GM21447 (cell line): ENCODE data around the gene AKAP6.
"Not testable (repeated sequence)": the region's sequence is repeated elsewhere in the genome, so short reads cannot be mapped to it uniquely, and the experiment has no call there.

Experiments used
- ATAC-seq: cut with Tn5 transposase; IDR thresholded peaks from one replicate; pipeline ENCODE4 v1.9.1; 2021; ENCODE audit not compliant: unreplicated experiment

Gene AKAP6

DNA sequence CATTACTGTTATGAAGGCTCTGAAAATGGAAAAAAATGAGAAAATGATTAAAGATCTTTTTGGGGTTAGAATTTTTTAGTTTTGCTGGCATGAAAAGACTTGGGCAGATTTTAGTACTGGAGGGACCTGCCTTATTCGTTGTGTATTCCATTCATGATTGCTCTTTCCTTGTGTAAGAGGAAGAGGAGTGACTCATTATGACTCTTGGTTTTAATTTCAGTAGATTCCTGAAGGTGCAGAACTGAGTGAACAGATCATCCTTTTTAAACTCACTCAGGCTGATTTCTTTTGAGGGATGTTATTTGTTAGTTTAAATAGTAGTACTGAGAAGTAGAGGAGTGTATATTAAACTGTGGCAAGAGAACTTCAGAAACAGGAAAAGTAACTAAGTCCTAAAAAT, 41.6 kb downstream of the AKAP6 start:
- no peak for ATAC-seq

DNA sequence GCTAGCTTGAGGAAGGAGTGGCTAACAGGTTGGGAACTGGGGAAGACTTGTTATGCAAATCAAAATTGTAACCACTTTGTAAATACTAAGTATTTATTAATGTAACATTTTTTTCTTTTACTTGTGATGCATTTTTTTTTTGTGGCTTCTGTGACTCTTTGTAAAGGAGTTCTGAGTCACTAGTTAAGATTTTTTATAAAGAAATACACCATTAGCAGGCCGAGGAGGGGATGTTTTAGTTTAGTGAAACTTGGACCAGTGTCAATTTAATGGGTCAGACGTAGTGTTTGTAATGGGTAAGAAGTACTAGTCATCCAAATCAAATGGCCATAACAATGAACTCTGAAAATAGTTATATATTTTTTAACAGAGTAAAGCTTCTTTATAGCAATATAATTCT, 43.1 kb downstream of the AKAP6 start:
- no peak for ATAC-seq

DNA sequence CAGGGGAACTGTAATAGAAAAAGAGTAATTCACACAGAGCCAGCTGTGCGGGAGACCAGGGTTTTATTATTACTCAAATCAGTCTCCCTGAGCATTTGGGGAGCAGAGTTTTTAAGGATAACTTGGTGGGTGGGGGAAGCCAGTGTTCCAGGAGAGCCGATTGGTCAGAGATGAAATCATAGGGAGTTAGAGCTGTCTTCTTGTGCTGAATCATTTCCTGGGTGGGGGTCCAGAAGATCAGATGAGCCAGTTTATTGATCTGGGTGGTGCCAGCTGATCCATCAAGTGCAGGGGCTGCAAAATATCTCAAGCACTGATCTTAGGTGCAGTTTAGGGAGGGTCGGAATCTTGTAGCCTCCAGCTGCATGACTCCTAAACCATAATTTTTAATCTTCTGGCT, 44.1 kb downstream of the AKAP6 start:
- not testable (repeated sequence) for ATAC-seq

DNA sequence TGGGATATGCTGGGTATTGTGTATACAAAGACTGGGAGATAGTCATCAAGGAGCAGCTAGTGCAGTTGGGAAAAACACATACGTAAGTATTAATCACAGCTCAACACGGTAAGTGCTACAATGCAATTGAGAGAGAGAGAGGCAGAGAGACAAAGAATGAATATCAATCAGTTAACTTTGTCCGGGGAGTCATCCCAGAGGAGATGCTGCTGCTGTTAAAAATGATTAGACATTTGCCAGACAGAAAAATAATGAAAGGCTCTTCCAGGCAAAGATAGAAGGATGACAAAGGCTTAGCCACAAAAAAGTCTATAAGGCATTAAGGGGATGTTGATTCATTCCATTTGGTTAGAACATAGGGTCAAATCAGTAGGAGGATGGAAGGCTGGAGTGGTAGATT, 45.1 kb downstream of the AKAP6 start:
- no peak for ATAC-seq

DNA sequence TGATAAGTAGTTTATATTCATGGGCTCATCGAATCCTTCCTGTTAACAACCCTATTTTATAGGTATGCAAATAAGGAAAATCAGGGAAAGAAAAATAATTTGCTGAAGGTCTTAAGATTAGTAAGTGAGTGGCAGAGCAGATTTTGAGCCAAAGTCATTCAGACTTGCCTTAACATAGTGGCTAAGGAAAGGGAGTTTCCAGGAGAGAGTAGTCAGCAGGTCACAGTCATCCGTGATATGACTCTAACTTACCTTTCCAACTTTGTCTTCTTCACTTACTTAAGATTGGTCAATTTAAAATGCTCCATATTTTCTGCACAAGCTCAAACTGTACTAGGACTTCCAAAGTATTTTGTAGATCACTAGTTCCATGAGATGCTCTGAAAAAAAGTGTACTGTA, 46.6 kb downstream of the AKAP6 start:
- no peak for ATAC-seq

DNA sequence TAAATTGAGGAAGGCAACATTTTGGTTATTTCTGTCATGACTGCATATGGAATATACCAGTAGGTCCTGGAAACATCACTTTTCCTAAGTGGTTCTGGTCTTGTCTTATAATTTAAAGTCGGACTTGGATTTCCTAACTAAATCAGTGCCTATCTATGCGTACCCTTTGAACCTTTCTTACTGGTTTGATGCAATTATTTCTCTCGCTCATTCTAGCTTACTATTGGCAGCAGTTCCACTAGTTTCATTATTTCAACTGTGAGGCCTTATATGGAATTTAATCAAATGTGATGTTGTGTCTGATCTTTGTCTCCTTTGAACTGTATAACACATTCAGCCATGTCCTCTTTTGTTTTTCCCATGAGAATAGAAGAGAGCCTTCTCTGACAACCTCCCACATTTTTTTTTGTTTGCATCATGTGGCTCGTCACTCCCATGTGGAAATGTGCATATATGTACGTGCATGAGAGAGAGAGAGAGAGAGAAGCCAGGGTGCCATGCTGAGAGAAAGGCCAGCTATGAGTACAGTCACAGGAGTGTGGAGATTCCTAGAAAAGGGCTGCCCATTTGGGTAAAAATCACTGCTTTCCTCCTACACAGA, 48.0 kb downstream of the AKAP6 start:
- no peak for ATAC-seq

DNA sequence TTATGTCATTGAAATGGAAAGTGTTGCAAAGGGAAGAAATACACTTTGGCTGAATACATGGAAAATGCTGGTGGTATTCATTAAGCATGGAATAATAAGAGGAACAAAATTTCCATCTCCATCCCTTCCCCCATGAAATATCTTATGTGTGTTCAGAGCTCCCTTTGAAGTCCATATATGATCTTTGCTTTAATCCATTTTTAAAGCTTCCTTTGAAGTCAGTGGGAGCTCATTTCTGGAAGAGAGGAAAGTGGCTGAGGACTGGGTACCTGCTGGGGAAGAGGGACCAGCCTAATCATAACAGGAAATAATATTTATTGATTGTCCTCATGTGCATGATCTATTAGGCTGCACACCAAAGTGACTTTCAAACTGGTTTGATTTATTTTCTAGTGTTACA, 49.2 kb downstream of the AKAP6 start:
- ATAC-seq: no peak

DNA sequence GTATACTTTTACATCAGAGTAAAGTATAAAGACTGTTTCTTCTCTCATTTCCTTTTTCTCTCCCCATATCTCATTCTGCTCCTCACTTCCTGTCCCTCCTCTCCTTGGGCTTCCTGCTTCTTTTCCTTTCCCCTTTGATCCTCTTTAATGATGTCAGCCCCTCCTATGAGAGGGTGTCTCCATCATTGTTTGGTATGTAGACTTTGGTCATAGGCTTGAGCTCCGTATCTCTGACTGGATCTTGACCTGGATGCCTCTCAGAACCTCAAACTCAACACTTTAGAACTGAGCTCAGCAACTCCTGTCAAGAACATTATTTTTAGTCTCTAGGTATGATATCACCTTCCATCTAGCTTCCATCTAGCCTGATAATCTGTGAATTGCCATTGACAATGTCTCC, 50.3 kb downstream of the AKAP6 start:
- ATAC-seq: no peak

DNA sequence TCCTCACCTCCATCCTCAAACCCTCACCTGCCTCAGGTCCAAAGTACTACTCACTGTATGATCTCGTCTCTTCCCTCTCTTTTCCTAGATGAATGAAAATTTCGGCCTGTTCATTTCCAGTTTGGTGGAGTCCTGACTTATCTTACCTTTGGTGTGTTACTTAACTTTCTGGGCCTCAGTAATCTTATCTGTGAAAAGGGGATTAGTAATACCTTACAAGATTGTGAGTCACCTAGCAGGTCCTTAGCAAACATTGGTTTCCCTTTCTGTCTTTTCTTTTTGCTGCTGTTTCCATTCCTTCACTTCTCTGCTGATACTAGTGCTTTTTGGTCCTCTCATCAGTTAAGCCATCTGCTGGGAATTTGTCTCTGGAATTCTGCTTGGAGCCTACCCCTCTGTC, 52.8 kb downstream of the AKAP6 start:
- no peak for ATAC-seq

DNA sequence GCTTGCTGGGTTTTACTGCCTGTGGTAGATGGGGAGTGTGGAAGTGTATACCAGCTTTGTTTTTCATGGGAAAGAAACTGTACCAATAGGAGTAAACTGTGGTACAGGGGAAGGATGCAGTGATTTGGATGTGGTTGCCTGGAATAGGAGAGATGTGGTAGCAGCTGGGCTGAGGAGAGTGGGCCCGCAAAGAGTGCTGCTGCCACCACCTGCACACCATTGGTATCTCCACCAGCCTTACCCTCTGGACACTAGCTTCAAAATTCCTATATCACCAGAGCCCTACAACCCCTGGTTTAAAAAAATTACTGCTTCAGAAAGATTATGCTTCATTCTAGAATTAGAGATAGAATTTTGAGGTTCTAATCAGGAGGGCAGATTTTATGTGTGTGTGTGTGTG, 53.6 kb downstream of the AKAP6 start:
- no peak for ATAC-seq

DNA sequence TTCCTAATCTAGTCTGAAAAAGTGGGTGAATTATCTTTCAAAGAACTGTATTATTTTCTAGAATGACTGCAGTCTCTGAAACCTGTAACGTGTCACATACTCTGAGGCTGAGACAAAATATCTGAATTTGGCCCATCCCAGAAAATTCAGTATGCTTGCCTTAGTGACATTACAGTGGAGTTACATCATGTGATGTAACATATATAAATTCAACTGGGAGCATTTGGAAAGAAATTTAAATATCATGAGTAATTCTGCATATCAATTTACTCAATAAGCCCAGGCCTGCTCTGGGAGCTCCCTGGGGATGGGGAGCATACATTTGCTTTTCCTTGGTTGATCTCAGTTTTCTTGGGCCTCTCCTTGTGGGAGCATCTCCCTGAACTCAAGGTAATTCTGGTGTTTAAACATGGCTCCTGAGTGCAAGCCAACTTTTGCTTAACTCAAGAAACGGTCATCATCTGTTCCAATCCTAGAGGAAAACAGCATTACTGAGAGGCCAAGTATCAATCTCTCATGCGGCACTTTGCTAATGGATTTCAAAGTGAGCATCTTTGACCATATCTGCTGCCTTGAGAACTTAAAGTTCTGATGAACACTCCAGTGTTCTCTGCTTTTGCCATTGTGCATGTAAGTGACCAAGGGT, 54.4 kb downstream of the AKAP6 start:
- no peak for ATAC-seq

DNA sequence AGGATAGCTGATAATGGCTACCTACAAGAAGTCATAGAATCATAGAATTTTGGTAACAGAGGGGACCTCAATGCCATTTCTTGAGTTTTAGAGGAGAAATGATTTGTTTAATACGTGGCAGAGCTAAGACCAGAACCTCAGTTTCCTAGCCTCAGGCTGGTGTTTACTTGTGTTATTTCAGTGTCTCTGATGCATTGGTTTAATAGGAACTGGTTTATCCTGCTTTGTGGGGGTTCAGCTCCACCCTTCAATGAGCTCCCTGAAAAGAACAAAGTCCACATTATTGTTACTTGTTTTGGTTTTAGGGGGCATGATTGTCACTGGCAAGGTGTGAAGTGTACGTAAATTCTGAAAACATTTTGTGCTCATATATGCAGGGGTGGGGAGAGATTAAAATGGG, 55.4 kb downstream of the AKAP6 start:
- ATAC-seq: no peak

DNA sequence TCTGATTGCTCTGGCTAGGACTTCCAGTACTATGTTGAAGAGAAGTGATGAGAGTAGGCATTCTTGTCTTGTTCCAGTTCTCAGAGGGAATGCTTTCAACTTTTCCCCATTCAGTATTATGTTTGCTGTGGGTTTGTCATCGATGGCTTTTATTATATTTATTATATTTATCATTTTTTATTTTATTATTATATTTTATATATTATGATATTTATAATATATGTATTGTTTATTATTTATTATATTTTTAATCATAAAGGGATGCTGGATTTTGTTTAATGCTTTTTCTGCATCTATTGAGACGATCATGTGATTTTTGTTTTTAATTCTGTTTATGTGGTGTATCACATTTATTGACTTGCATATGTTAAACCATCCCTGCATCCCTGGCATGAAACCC, 58.2 kb downstream of the AKAP6 start:
- ATAC-seq: not testable (repeated sequence)

DNA sequence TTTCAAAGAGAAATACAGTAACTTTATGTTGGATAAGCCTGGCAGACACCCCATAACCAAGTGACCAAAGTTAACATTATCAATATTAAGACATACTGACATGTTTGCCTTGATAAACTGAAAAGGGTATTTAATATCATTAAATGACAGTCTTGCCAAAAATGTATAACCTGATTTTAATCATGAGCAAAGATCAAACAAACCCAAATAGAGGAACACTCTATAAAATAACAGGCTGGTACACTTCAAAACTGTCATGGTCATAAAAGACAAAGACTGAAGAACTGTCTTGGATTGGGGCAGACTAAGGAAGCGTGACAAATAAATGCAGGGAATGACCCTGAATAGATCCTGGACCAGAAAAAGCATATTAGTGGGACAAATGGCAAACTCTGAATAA, 64.0 kb downstream of the AKAP6 start:
- no peak for ATAC-seq

DNA sequence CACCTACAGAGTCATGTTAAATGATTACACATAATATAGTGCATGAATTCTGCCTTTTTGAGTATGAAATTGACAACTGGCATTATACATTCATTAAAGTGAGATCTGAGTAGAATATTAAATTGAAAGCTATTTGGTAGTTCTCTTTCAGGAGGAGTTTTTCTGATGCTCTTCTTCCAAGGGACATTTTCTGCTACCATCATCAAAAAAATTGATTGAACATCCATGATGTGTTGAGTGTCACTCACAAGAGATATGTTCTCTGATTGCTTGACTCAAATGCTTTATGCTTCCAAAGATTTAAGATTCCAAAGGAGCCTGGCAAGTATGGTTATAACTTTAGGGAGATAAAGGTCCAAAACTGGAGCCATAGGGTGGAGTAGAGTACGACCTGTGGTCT, 64.9 kb downstream of the AKAP6 start:
- no peak for ATAC-seq

DNA sequence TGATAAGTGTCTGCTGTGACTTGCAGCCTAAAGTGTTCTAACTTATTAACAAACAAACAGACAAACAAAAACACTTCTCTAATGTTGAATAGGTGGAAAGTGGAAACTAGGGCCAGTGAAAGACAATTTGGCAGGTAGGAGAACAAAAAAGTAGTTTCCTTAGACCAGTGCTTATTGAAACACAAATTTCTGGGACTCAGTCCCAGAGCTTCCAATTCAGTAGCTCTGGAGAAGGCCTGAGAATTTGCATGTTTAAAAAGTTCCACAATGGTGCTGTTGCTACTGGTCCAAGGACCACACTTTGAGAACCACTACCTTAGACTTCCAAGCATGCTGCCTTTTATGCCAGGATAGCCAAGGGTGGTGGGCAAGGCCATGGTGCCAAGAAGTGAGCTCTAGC, 67.8 kb downstream of the AKAP6 start:
- ATAC-seq: no peak

DNA sequence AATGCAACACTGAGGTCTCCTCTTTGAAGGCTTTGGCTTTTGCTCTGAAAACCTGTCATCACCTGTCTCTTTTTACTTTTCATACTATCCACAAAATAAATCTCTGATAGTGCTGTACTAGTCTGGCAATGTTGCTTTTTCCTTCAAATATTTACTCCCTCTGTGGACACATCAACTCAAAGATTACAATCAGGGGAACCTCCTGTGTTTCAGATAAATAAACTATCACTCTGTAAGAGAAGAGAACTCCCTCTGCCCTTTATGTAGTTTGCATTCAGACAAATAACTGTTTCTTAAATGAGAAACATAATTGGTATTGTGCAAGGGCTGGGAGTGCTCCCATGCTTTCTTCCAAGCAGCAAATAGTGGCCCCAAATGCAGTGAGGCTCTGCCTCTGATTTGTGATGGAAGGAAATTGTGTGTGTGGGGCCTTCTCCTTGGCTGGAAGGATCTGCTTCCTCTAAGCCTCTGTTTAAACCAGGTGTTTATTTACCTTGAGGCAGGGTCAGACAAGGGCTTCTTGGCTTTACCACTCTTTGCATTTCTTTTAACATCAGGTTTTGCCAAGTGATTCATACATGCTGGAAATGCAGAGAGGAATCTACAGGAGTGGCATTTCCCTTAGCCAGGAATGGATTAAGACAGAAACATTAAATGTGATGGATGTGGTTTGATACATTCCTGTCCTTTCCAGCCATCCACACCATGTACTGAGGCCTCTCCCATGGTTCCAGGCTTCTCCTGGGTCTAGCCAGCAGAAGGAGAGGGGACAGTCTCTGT, 69.0 kb downstream of the AKAP6 start:
- ATAC-seq: no peak

DNA sequence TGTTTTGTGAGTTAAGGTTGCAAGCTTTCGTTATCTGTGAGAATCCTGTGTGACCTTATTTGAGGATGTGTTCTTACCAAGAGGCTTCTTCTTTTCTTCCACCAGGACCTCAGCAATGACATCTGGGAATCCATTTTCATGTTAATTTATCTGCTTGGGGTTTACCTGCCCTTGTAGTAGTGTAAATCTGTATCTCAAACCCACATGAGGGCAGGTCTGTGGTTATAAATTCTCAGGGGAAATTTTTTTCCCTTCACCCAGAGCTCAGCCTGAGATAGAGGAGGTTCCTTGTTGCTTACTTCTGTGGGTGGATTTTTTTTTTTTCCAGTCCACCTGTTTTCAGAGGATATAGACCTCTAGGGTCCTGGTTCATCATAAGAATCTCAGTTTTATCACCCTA, 70.8 kb downstream of the AKAP6 start:
- no peak for ATAC-seq

DNA sequence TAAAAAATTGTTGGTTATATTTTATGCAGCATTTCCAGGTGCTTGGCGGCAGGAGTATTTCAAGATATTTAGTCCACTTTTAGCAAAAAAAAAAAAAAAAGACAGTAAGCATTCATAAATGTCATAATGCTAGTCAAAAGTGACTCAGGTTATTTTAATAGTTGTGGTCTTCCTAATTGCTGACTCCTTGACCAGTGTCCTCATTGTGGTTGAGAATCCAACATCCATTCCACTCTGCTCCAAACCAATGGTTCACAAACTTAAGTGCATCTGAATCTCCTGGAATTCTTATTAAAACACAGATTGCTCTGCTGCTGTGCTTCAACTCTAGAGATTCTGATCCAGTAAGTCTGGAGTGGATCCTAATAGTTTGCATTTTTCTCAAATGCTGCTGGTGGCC, 71.4 kb downstream of the AKAP6 start:
- ATAC-seq: no peak

DNA sequence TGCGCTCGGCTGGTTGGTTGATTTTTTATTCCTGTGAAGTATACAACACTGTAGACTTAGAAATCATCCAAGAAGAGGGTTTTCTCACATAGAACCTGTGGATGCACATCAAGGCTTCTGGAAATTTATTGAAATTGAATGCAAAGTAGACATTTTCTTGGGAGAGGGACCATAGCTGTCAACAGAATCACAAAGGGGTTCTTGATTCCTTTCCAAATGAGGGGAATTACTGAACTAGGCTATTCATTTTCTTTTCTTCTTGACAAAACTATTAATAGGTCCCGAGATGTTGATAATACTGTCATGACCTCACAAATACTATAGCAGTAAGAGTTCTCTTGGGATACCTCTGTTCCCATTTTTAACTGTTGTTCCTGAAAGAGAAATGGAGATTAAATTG, 73.9 kb downstream of the AKAP6 start:
- no peak for ATAC-seq

DNA sequence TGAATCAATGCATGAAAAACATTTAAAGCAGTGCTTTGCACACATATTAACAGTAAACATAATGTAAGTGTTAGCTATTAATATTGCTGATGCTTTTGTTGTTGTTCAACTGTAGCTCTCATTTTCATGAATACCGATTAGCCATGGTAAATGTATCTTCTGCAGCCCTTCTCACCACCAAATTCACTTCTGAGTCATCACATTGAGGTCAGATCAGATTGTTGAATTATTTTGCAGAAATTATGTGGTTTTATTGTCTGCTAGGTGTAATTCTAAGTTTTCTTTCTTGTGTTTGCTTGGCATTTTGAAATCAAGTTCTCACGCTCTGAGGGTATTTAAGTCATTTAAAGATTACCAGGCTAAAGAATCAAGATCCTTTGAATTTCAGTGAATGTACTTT, 74.6 kb downstream of the AKAP6 start:
- ATAC-seq: no peak

DNA sequence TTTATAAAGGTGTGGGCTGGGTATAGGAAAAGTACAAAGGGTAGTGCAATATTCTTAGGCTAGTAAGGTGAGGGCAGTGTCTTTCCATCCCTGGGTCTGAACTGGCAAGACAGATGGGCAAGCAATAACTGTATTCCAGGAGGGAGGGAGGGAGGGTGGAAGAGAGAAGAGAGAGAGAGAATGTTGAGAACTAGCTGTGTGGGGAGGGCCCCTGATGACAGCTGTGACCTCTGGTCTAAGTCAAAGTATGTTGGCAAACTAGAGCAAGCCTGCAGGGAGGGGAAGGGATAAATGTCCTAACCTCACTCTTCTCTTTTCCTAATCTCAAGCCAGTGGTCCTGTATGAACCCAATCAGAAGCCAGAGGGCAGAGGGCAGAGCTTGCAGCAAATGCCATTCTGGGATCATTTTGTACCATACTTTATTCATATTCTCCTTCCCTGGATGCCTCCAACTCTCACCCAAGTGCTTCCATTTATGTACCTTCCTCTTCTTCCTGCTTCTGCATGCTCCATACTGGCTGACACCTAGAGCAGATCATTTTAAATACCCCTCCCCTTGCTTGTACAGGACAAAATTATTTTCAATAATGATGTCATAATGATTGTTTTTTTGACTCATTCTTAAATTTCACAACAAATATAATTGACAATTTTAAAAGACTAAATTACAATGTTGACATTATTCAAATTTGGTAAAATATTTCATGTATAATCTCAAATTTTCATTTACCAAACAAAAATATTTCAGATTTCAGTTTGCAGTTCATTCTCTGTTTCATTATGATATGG, 75.9 kb downstream of the AKAP6 start:
- no peak for ATAC-seq
